ENCODE measurements around the gene ZSCAN20. TPM values are rescaled to one million over a fixed set of nuclear protein-coding genes. Genes with fewer than 3 reads are reported as not detected.

Gene ZSCAN20
- total RNA-seq, 3 donors from 2014 or later (not counting 1 experiment from before 2014, with no cell fraction given) = 0.49 to 1.5 (median 1.0) TPM

DNA sequence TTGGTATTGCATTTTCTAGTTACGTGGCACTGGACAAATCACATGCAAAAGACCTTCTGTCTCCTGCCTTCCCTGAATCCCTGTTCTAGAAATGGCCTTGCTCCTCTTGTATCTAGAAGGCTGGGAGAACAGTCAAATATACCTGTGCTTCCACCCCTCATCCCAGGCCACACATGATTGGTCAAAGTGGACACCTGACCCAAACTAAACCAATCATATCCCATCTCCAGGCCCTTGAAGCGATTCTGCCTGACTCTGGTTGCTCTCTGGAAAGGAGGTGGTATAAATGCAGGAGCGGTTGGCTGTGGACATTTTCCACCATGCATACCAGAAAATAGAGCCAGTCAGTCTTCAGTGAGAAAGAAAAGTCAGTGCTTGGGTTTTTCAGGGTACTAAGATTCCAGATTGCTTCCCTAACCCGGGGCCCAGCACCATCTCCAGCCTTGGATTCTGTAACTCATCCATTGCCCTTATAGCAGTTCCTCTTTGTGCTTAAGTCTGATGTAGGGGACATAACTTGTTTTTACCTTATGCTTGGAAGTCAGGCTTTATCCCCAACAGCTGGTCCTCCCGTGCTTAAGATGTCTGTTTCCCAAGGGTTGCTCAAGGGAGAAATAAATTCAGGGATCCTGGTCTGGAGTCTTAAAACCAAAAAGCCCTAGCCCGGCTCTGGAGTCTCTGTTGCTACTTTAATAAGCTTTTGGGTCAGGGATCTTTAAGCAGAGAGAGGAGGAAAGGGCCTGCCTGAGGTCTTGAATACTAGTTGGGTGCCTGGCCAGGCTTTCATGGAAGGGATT is 33.9 kb upstream of the ZSCAN20 start:
- intact Hi-C loops (cut with micrococcal nuclease) = no loop called here
- H3K36me3 Mint-ChIP-seq = no peaks in the 10 kb centered on the region

DNA sequence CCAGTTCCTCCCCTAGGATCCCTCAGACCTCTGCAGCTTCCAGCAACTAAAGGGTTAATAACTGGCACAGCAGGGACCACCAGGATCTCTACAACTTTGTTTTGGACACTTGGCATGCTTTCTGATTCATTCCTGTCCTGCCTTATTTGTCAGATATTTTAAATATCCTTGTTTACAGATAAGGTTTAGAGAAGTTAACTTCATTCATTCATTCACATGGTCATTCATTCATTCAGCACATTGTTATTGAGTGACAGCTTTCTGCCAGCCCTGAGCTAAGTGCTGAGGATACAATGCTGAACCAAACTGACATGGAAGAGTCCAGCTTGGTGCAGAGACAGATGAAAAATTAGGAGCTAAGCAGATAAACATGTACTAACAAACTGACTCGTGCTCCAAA is 32.8 kb upstream of the ZSCAN20 start:
- no peaks in the 10 kb centered on the region for H3K4me1 Mint-ChIP-seq
- no peaks in the 10 kb centered on the region for H3K9me3 Mint-ChIP-seq
- H3K36me3 Mint-ChIP-seq = no peaks in the 10 kb centered on the region
- no peak for DNase-seq
- TF ChIP-seq, protein P1, sequence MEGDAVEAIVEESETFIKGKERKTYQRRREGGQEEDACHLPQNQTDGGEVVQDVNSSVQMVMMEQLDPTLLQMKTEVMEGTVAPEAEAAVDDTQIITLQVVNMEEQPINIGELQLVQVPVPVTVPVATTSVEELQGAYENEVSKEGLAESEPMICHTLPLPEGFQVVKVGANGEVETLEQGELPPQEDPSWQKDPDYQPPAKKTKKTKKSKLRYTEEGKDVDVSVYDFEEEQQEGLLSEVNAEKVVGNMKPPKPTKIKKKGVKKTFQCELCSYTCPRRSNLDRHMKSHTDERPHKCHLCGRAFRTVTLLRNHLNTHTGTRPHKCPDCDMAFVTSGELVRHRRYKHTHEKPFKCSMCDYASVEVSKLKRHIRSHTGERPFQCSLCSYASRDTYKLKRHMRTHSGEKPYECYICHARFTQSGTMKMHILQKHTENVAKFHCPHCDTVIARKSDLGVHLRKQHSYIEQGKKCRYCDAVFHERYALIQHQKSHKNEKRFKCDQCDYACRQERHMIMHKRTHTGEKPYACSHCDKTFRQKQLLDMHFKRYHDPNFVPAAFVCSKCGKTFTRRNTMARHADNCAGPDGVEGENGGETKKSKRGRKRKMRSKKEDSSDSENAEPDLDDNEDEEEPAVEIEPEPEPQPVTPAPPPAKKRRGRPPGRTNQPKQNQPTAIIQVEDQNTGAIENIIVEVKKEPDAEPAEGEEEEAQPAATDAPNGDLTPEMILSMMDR (IDR thresholded peaks at IDR 0.05) = no peak
- intact Hi-C loops (cut with micrococcal nuclease) = no loop called here
- ATAC-seq = no peak
- no peak overlapping the region for H3K4me3 Mint-ChIP-seq
- no peak overlapping the region for H3K4me3 ChIP-seq (ENCODE audit: low read length)
- H3K27ac Mint-ChIP-seq = no peak overlapping the region
- H3K36me3 ChIP-seq (ENCODE audit: control insufficient read depth, insufficient read depth, low read length) = no peaks in the 10 kb centered on the region
- no peaks in the 10 kb centered on the region for H3K27me3 ChIP-seq (ENCODE audit: control insufficient read depth, insufficient read depth, low read length)
- 80% methylated on average over 1 of the region's 1 CpG for WGBS (ENCODE audit: insufficient coverage)
- no peaks in the 10 kb centered on the region for H3K9me3 ChIP-seq (ENCODE audit: control insufficient read depth, insufficient read depth, low read length)
- peaks cover 14 to 29% of the 10 kb centered on the region in 2 donors for H3K27me3 Mint-ChIP-seq (ENCODE audit: low read depth in 2 of 2)
- H3K4me1 ChIP-seq (ENCODE audit: control insufficient read depth, insufficient read depth, low read length) = no peaks in the 10 kb centered on the region
- H3K27ac ChIP-seq (ENCODE audit: low read length) = no peak overlapping the region

More for the DNA sequence above, 33.9 kb upstream of the ZSCAN20 start:
- Mint-ChIP-seq H3K4me3 (no peak overlapping the region), H3K27ac (no peak overlapping the region), H3K4me1 (no peaks in the 10 kb centered on the region), H3K27me3 (ENCODE audit: low read depth in 2 of 2) (peaks cover 14 to 28% of the 10 kb centered on the region in 2 donors), H3K9me3 (no peaks in the 10 kb centered on the region)
- Histone ChIP-seq H3K4me3 (ENCODE audit: low read length) (no peak overlapping the region), H3K9me3 (ENCODE audit: control insufficient read depth, insufficient read depth, low read length) (no peaks in the 10 kb centered on the region), H3K27me3 (ENCODE audit: control insufficient read depth, insufficient read depth, low read length) (no peaks in the 10 kb centered on the region), H3K36me3 (ENCODE audit: control insufficient read depth, insufficient read depth, low read length) (no peaks in the 10 kb centered on the region), H3K27ac (ENCODE audit: low read length) (no peak overlapping the region), H3K4me1 (ENCODE audit: control insufficient read depth, insufficient read depth, low read length) (no peaks in the 10 kb centered on the region)
- ATAC-seq (no peak), DNase-seq (no peak)
- WGBS (ENCODE audit: insufficient coverage) = 84% methylated on average over 5 of the region's 6 CpGs
- TF ChIP-seq, protein P1 (IDR thresholded peaks at IDR 0.05) = no peak

DNA sequence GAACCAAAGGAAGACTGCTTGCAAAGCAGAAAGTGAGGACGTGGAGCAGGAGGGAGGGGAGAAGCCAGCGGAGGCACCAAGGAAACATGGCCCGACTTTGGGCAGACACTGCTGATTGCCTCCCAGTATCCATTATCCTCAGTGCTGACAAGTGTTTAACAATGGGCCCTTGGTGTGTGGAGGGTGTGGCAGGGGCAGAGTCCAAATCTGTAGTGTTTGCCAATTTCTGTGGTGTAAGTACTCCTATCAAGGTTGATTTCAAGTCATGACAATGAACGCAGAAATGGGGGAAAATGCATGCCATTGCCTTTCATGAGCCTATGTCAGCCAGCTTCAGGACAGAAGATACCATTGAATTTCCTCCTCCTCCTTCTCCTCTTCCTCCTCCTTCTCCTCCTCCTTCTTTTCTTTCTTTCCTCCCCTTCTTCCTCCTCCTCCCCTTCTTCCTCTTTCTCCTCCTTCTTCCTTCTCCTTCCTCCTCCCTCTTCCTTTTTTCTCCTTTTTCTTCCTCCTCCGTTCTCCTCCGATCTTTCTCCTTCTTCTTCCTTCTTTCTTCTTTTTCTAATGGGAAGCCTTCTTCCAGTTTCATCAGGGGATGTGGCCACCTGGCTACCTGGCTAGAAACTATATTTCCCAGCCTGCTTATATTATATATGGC is 31.2 kb upstream of the ZSCAN20 start:
- 93% methylated on average over 6 of the region's 6 CpGs for WGBS (ENCODE audit: insufficient coverage)
- no peak overlapping the region for H3K4me3 ChIP-seq (ENCODE audit: low read length)
- H3K27me3 ChIP-seq (ENCODE audit: control insufficient read depth, insufficient read depth, low read length) = no peaks in the 10 kb centered on the region
- Mint-ChIP-seq H3K4me1 (no peaks in the 10 kb centered on the region), H3K9me3 (no peaks in the 10 kb centered on the region), H3K36me3 (no peaks in the 10 kb centered on the region), H3K27ac (no peak overlapping the region), H3K4me3 (no peak overlapping the region), H3K27me3 (ENCODE audit: low read depth in 2 of 2) (peaks cover 16 to 29% of the 10 kb centered on the region in 2 donors)
- intact Hi-C loops (cut with micrococcal nuclease) = no loop called here
- no peaks in the 10 kb centered on the region for H3K9me3 ChIP-seq (ENCODE audit: control insufficient read depth, insufficient read depth, low read length)
- ATAC-seq = no peak
- no peak overlapping the region for H3K27ac ChIP-seq (ENCODE audit: low read length)
- DNase-seq = no peak
- H3K4me1 ChIP-seq (ENCODE audit: control insufficient read depth, insufficient read depth, low read length) = no peaks in the 10 kb centered on the region
- H3K36me3 ChIP-seq (ENCODE audit: control insufficient read depth, insufficient read depth, low read length) = no peaks in the 10 kb centered on the region
- TF ChIP-seq, protein P1 (IDR thresholded peaks at IDR 0.05) = no peak
